K562 (cell line): ENCODE results near the gene ZNF516. TPM values are rescaled to one million over a fixed set of nuclear protein-coding genes. Genes with fewer than 3 reads are reported as not detected.

Experiments used
- ATAC-seq: fragments of 200-7000 bp; cut with Tn5 transposase; 3 replicates; pipeline ENCODE4 v1.9.1; 2020; ENCODE audit warnings: moderate library complexity
- BruUV-seq: library from RNA; stranded (reverse); fragments of 400-500 nt; replicated peaks from 2 replicates; lab custom pipeline; 2021; lab: Mats Ljungman, UMichigan
- CTCF ChIA-PET: fragments of 300-600 bp; formaldehyde crosslinking; extraction: SDS; loops from one replicate; lab custom pipeline; 2021; ENCODE audit warnings: low intra/inter-chr PET ratio; lab: Yijun Ruan, JAX
- POLR2A ChIA-PET: fragments of 300-600, 350-650 bp; sonication (Branson Sonifier 250); formaldehyde crosslinking; extraction: SDS; loops from one replicate; lab custom pipeline; 2021; ENCODE audit warnings: antibody characterized with exemption, inconsistent platforms; lab: Yijun Ruan, JAX
- DNase-seq, 4 experiments: peaks; one replicate each; pipeline versions ENCODE4 v3.0.0 to v3.0.0-alpha.2; 2011 to 2018; ENCODE audit warnings: low spot score in 3 of 4, mixed read lengths in 3 of 4; ENCODE audit errors: extremely low read depth in 1 of 4
- FAIRE-seq: peaks from 2 replicates; lab custom pipeline; 2011; peaks lifted over from hg19 to GRCh38; lab: Jason Lieb, UNC
- H2AFZ ChIP-seq: 2 replicates; pipeline ENCODE4 v1.6.0; 2011; ENCODE audit warnings: low read depth, low read length, control low read depth, inconsistent platforms
- H3K27ac ChIP-seq: fragments of 200-600 bp; 3 replicates; pipeline ENCODE4 v1.8.0; 2011; ENCODE audit warnings: low read depth, mild to moderate bottlenecking, control low read depth, inconsistent platforms, low read length, moderate library complexity, mixed read lengths; ENCODE audit errors: extremely low read depth
- H3K27me3 ChIP-seq, 2 experiments: fragments of 300-600 bp in 1 of 2; 2 replicates in 1 of 2; 3 replicates in 1 of 2; pipeline versions ENCODE4 v1.6.0 to v1.8.0; 2011; ENCODE audit warnings: inconsistent platforms in 2 of 2, low read length in 2 of 2, mild to moderate bottlenecking in 1 of 2, mixed read lengths in 1 of 2, moderate library complexity in 1 of 2; ENCODE audit not compliant: control insufficient read depth in 2 of 2, insufficient read depth in 2 of 2
- H3K36me3 ChIP-seq: fragments of 300-600 bp; 3 replicates; pipeline ENCODE4 v1.8.0; 2011; ENCODE audit warnings: mild to moderate bottlenecking, low read length, inconsistent platforms; ENCODE audit not compliant: control insufficient read depth, insufficient read depth
- H3K4me1 ChIP-seq, 2 experiments: fragments of 200-600 bp in 1 of 2; replicated peaks in 1 of 2; 2 replicates in 1 of 2; 3 replicates in 1 of 2; pipeline versions ENCODE4 v1.5.1 to v1.8.0; 2011; ENCODE audit warnings: inconsistent platforms in 2 of 2, low read length in 2 of 2, mild to moderate bottlenecking in 1 of 2, mixed read lengths in 1 of 2, moderate library complexity in 1 of 2; ENCODE audit not compliant: control insufficient read depth in 2 of 2, insufficient read depth in 2 of 2
- H3K4me2 ChIP-seq: 2 replicates; pipeline ENCODE4 v1.6.1; 2011; ENCODE audit warnings: low read length, control low read depth, inconsistent platforms, mixed read lengths; ENCODE audit not compliant: insufficient read depth
- H3K4me3 ChIP-seq: fragments of 200-600 bp; sonication (generic), shearing (Covaris generic); 2 replicates; pipeline ENCODE4 v1.5.1; 2016; ENCODE audit warnings: control low read depth, inconsistent platforms
- H3K79me2 ChIP-seq: fragments of 200-600 bp; 3 replicates; pipeline ENCODE4 v1.8.0; 2011; ENCODE audit warnings: low read length, inconsistent platforms; ENCODE audit not compliant: control insufficient read depth, insufficient read depth
- H3K9ac ChIP-seq, 2 experiments: 2 replicates each; pipeline versions ENCODE4 v1.6.0 to v1.6.1; 2011; ENCODE audit warnings: low read depth in 2 of 2, low read length in 2 of 2, control low read depth in 1 of 2, inconsistent platforms in 1 of 2, mild to moderate bottlenecking in 1 of 2, mixed read lengths in 1 of 2; ENCODE audit not compliant: insufficient read depth in 1 of 2
- H3K9me1 ChIP-seq: one replicate; pipeline ENCODE4 v1.6.0; 2011; ENCODE audit warnings: inconsistent platforms, mild to moderate bottlenecking, low read length, moderate library complexity; ENCODE audit not compliant: control insufficient read depth, insufficient read depth
- H3K9me3 ChIP-seq: replicated peaks from 2 replicates; pipeline ENCODE4 v1.5.1; 2011; ENCODE audit warnings: low read depth, low read length, inconsistent platforms; ENCODE audit not compliant: control insufficient read depth, insufficient read depth
- H4K20me1 ChIP-seq: replicated peaks from 2 replicates; pipeline ENCODE4 v1.6.1; 2011; ENCODE audit warnings: low read length, inconsistent platforms, mixed read lengths; ENCODE audit not compliant: control insufficient read depth, insufficient read depth
- BACH1 ChIP-seq: fragments of 200-800 bp; sonication (Bioruptor generic); IDR thresholded peaks from 2 replicates; pipeline ENCODE4 v1.6.1; 2016; ENCODE audit warnings: missing genetic modification characterization, missing compliant biosample characterization
- CBX3 ChIP-seq, 2 experiments: IDR thresholded peaks; 1 replicate in 1 of 2; 2 replicates in 1 of 2; pipeline ENCODE4 v1.6.1; 2012; ENCODE audit warnings: inconsistent platforms in 2 of 2, low read length in 2 of 2, borderline replicate concordance in 1 of 2, control low read depth in 1 of 2
- CGGBP1 ChIP-seq: fragments of 250-450 bp; sonication (Bioruptor Pico); IDR thresholded peaks from 2 replicates; pipeline ENCODE4 v1.9.0; 2021; ENCODE audit warnings: mild to moderate bottlenecking
- E4F1 ChIP-seq: fragments of 250-450 bp; sonication (Bioruptor Pico); IDR thresholded peaks from 2 replicates; pipeline ENCODE4 v1.5.0; 2021; ENCODE audit warnings: mild to moderate bottlenecking, borderline replicate concordance
- ETV1 ChIP-seq: fragments of 450-650 bp; conservative IDR thresholded peaks from 2 replicates; pipeline ENCODE4 v1.6.1; 2016; ENCODE audit warnings: missing genetic modification characterization, control low read depth, low read depth, missing compliant biosample characterization
- FOXK2 ChIP-seq, 2 experiments: fragments of 450-650 bp; IDR thresholded peaks in 1 of 2; conservative IDR thresholded peaks in 1 of 2; 2 replicates each; pipeline ENCODE4 v1.6.1; 2016; ENCODE audit warnings: low read depth in 2 of 2, mild to moderate bottlenecking in 1 of 2
- HLTF ChIP-seq: fragments of 450-650 bp; IDR thresholded peaks from 2 replicates; pipeline ENCODE4 v1.6.1; 2016
- KDM5B ChIP-seq: fragments of 200-600 bp; sonication (generic); IDR thresholded peaks from 2 replicates; pipeline ENCODE4 v1.6.1; 2012; ENCODE audit warnings: low read depth, mild to moderate bottlenecking, moderate library complexity, low read length, control low read depth, inconsistent platforms; ENCODE audit not compliant: insufficient replicate concordance
- MXI1 ChIP-seq: IDR thresholded peaks from 2 replicates; pipeline ENCODE4 v1.6.1; 2011; ENCODE audit warnings: low read depth, mild to moderate bottlenecking, improper control_type of control experiment, low read length
- MYNN ChIP-seq, 2 experiments: sonication (generic); formaldehyde crosslinking in 1 of 2; IDR thresholded peaks; 2 replicates each; pipeline versions ENCODE4 v1.5.0 to v1.6.1; 2016 to 2020; ENCODE audit warnings: antibody characterized with exemption in 1 of 2, missing genetic modification reagents in 1 of 2
- NCOA4 ChIP-seq: fragments of 450-650 bp; IDR thresholded peaks from 2 replicates; pipeline ENCODE4 v1.6.1; 2018; ENCODE audit warnings: mild to moderate bottlenecking; ENCODE audit not compliant: partially characterized antibody
- PHB ChIP-seq: fragments of 250-450 bp; sonication (Bioruptor Pico); IDR thresholded peaks from 2 replicates; pipeline ENCODE4 v1.5.0; 2021
- PRMT5 ChIP-seq: sonication (generic); formaldehyde crosslinking; IDR thresholded peaks from 2 replicates; pipeline ENCODE4 v1.5.0; 2020; ENCODE audit warnings: missing genetic modification reagents
- PTTG1 ChIP-seq: fragments of 450-650 bp; IDR thresholded peaks from 2 replicates; pipeline ENCODE4 v1.6.1; 2016; ENCODE audit warnings: low read depth, mild to moderate bottlenecking, missing genetic modification characterization, missing compliant biosample characterization
- ZFX ChIP-seq: sonication (generic); formaldehyde crosslinking; IDR thresholded peaks from 2 replicates; pipeline ENCODE4 v1.8.0; 2022; ENCODE audit warnings: mild to moderate bottlenecking, missing genetic modification reagents, moderate library complexity
- ZNF592 ChIP-seq: fragments of 450-650 bp; IDR thresholded peaks from 2 replicates; pipeline ENCODE4 v1.6.1; 2017; ENCODE audit warnings: antibody characterized with exemption, mild to moderate bottlenecking
- WGBS: fragments of 100-300 bp; shearing (Covaris generic); methylation state at CpG from one replicate; pipeline ENCODE4 v1.1.6; 2016; ENCODE audit warnings: low coverage, mixed read lengths; ENCODE audit not compliant: insufficient coverage; ENCODE audit errors: missing lambda C conversion rate; 5-methylcytosine and 5-hydroxymethylcytosine counted together
- in situ Hi-C: fragments of 300-500 bp; cut with MboI; formaldehyde crosslinking; loops from 4 replicates; pipeline ENCODE4 v1.15.0; 2018; ENCODE audit warnings: inconsistent platforms, mixed read lengths
- intact Hi-C: fragments of 100-400 bp; cut with micrococcal nuclease; formaldehyde crosslinking; loops from 2 replicates; pipeline ENCODE4 v1.14.2; 2022
- polyA plus RNA-seq, 8 experiments: library from polyadenylated mRNA; depleted of rRNA in 4 of 8; stranded (reverse) in 5 of 8; unstranded in 3 of 8; fragments of >200 nt; fragmentation: Nextera tagmentation in 2 of 8; fragmentation: Illumina TruSeq in 1 of 8; extraction: Ambion mirVana in 2 of 8; extraction: Trizol in 1 of 8; gene quantifications; 2 replicates each; pipeline versions ENCODE4 v1.2.1 to v1.2.3, GENCODE V29; 2011 to 2014; ENCODE audit warnings: inconsistent platforms in 1 of 8, missing spikeins in 1 of 8
- total RNA-seq, 7 experiments: library from RNA; depleted of rRNA in 6 of 7; stranded (reverse); fragments of >200 nt in 6 of 7; fragmentation: Illumina TruSeq in 2 of 7; extraction: Trizol in 2 of 7; gene quantifications; 2 replicates each; pipeline versions ENCODE4 v1.2.1 to v1.2.3, GENCODE V29; 2011 to 2021; ENCODE audit warnings: low replicate concordance in 1 of 7

ZNF516 gene
- total and polyA plus RNA-seq, 9 of the 15 experiments (the other 6 are each of a cell fraction or from before 2014, with no cell fraction given) = 0.04 to 0.20 (median 0.08) TPM; not detected in 3

- in situ Hi-C loops = no loop called here
- Histone ChIP-seq H3K79me2 (no peaks in the 10 kb centered on the region), H4K20me1 (no peaks in the 10 kb centered on the region), H3K36me3 (no peaks in the 10 kb centered on the region), H3K27me3 (peaks cover 0 to 18% of the 10 kb centered on the region in 2 experiments; a peak in 1 of 5 replicates), H2AFZ (no peak overlapping the region), H3K4me1 (peaks cover 0 to 9% of the 10 kb centered on the region in 2 experiments; a peak in 2 of 5 replicates), H3K27ac (no peak overlapping the region), H3K9ac (no peak overlapping the region), H3K4me2 (no peak overlapping the region), H3K9me3 (no peaks in the 10 kb centered on the region), H3K9me1 (no peaks in the 10 kb centered on the region), H3K4me3 (no peak overlapping the region)
- DNase-seq (no peak), ATAC-seq (no peak), FAIRE-seq (no peak)
- no TSS peak for BruUV-seq
- intact Hi-C loops = no loop called here
- ChIA-PET CTCF (no interaction called here), POLR2A (no interaction called here)
- WGBS = 33% methylated on average over 1 of the region's 5 CpGs
- TF ChIP-seq NCOA4 (no peak), FOXK2 (conservative IDR thresholded peaks at IDR 0.05 in 1 of 2, IDR thresholded peaks at IDR 0.05 in 1 of 2; ENCODE audit: low read depth in 2 of 2) (no peak), ZNF592 (no peak), MYNN (IDR thresholded peaks at IDR 0.05) (no peak), MYNN (CRISPR knock-in tag; IDR thresholded peaks at IDR 0.05) (no peak), PRMT5 (CRISPR knock-in tag) (no peak), HLTF (no peak), ZFX (CRISPR knock-in tag) (no peak), BACH1 (tag) (no peak), PHB (CRISPR knock-in tag) (no peak), MXI1 (no peak), PTTG1 (no peak), E4F1 (CRISPR knock-in tag) (no peak), KDM5B (no peak), CBX3 (IDR thresholded peaks at IDR 0.05; ENCODE audit: borderline replicate concordance in 1 of 2, low read length in 2 of 2) (no peak), ETV1 (no peak), CGGBP1 (no peak)
Measured at GRCh38 chr18:76392349-76392748, 102.7 kb downstream of the ZNF516 start.
